SU-DHL-6 (cell line): Measurements from ENCODE around the gene FDX1.

Experiments
- H2AFZ ChIP-seq: fragments of 200-600 bp; sonication (generic); 2 replicates; pipeline ENCODE4 v1.6.1; 2014; ENCODE audit warnings: low read depth, mild to moderate bottlenecking, moderate library complexity, mixed read lengths, antibody characterized with exemption, low read length; ENCODE audit not compliant: severe bottlenecking
- H3F3A ChIP-seq: fragments of 200-600 bp; shearing (Covaris generic); 2 replicates; pipeline ENCODE4 v1.6.0; 2016; ENCODE audit warnings: antibody characterized with exemption, mild to moderate bottlenecking; ENCODE audit not compliant: insufficient read depth
- H3K27ac ChIP-seq: fragments of 200-600 bp; sonication (generic); 2 replicates; pipeline ENCODE4 v1.5.1; 2016; ENCODE audit warnings: low read depth, mild to moderate bottlenecking, low read length, moderate library complexity, mixed read lengths
- H3K27me3 ChIP-seq: fragments of 200-600 bp; sonication (generic), shearing (Covaris generic); 2 replicates; pipeline ENCODE4 v1.6.0; 2014; ENCODE audit warnings: mild to moderate bottlenecking, low read length
- H3K36me3 ChIP-seq: fragments of 200-600 bp; sonication (generic); 2 replicates; pipeline ENCODE4 v1.6.1; 2014; ENCODE audit warnings: mild to moderate bottlenecking, low read length, mixed read lengths
- H3K4me2 ChIP-seq: fragments of 300-600, 200-600 bp; shearing (Covaris generic), sonication (generic); 2 replicates; pipeline ENCODE4 v1.6.0; 2014; ENCODE audit warnings: low read length, low read depth, mild to moderate bottlenecking; ENCODE audit not compliant: poor library complexity, severe bottlenecking
- H3K4me3 ChIP-seq: fragments of 200-600 bp; sonication (generic); 2 replicates; pipeline ENCODE4 v1.5.1; 2014; ENCODE audit warnings: antibody characterized with exemption, low read length, mild to moderate bottlenecking, mixed read lengths; ENCODE audit not compliant: insufficient read depth, poor library complexity, severe bottlenecking
- H3K79me2 ChIP-seq: fragments of 200-600 bp; sonication (generic); 2 replicates; pipeline ENCODE4 v1.6.1; 2014; ENCODE audit warnings: mild to moderate bottlenecking, low read length, moderate library complexity; ENCODE audit not compliant: insufficient read depth
- H3K9ac ChIP-seq: fragments of 200-600 bp; sonication (generic); 2 replicates; pipeline ENCODE4 v1.7.0; 2014; ENCODE audit warnings: mild to moderate bottlenecking, low read length
- H3K9me2 ChIP-seq: fragments of 200-600 bp; sonication (generic); replicated peaks from 2 replicates; pipeline ENCODE4 v1.6.1; 2014; ENCODE audit warnings: low read length; ENCODE audit not compliant: insufficient read depth
- H3K9me3 ChIP-seq: fragments of 200-600 bp; sonication (generic); 2 replicates; pipeline ENCODE4 v1.6.1; 2014; ENCODE audit warnings: low read length, mixed read lengths; ENCODE audit not compliant: insufficient read depth
- H4K20me1 ChIP-seq: fragments of 200-600 bp; sonication (generic); 2 replicates; pipeline ENCODE4 v1.6.1; 2014; ENCODE audit warnings: low read depth, mild to moderate bottlenecking, antibody characterized with exemption, low read length, moderate library complexity, mixed read lengths
- CTCF ChIP-seq: fragments of 200-600 bp; sonication (generic); IDR thresholded peaks from one replicate; pipeline ENCODE4 v1.5.1; 2017; ENCODE audit warnings: antibody characterized with exemption, mild to moderate bottlenecking, low read length, moderate library complexity; ENCODE audit not compliant: insufficient read depth, poor library complexity, severe bottlenecking
- EZH2phosphoT487 ChIP-seq: fragments of 200-600 bp; sonication (generic), shearing (Covaris generic); conservative IDR thresholded peaks from 2 replicates; pipeline ENCODE4 v1.6.1; 2018; ENCODE audit warnings: mild to moderate bottlenecking, antibody characterized with exemption, low read length, moderate library complexity, mixed read lengths

The FDX1 gene

GRCh38 chr11:110501428-110501827, 71.7 kb downstream of the FDX1 start:
- H3F3A ChIP-seq, result no peaks in the 10 kb centered on the region
- no peak overlapping the region for H3K9ac ChIP-seq
- H3K27ac ChIP-seq, result no peak overlapping the region
- H3K36me3 ChIP-seq, result no peaks in the 10 kb centered on the region
- no peaks in the 10 kb centered on the region for H3K27me3 ChIP-seq
- TF ChIP-seq EZH2phosphoT487, result no peak
- TF ChIP-seq CTCF, result no peak
- H3K9me3 ChIP-seq, result no peaks in the 10 kb centered on the region
- H3K79me2 ChIP-seq, result no peaks in the 10 kb centered on the region
- H4K20me1 ChIP-seq, result no peaks in the 10 kb centered on the region
- H3K4me3 ChIP-seq, result no peak overlapping the region
- H3K4me2 ChIP-seq, result no peak overlapping the region
- H2AFZ ChIP-seq, result no peak overlapping the region
- no peaks in the 10 kb centered on the region for H3K9me2 ChIP-seq

DNA sequence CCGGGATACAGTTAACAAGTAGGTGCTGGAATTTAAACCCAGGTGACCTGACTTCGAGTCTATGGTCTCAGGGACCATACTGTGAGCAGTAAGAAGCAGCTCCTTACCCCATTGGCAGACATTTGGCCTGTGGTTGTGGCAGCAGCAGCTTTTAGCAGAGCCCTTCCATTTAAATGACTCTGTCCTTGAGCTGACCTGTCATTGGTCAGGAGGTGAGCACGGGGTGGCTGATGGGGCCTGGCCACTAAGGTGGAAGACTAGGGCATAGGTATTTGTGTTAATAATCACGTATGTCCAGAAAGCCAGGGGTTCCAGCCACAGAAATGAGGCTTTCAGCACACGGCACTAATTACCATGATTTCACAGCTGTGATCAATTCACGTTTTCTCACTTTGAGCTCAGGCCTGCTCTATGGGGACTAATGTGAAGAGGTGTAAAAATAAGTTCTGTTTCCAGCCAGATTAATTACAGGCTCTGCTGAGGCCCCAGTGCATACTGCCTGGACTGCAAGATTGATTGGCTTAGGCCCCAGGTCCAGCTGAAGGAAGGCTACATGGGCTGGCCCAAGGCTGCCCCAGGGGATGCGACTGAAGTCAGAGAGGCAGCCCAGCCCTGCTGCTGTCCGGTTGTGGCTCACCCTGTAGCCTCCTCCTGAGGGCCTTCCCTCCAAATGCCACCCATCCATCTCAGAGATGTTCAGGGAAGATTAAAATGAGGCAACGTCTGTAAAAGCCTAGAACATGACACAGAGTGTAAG, 76.0 kb downstream of the FDX1 start:
- Histone ChIP-seq H3K9me2 (no peaks in the 10 kb centered on the region), H3K36me3 (no peaks in the 10 kb centered on the region), H4K20me1 (no peaks in the 10 kb centered on the region), H3K9me3 (no peaks in the 10 kb centered on the region), H3K4me2 (no peak overlapping the region), H3K79me2 (no peaks in the 10 kb centered on the region), H3K9ac (no peak overlapping the region), H3F3A (no peaks in the 10 kb centered on the region), H3K27me3 (no peaks in the 10 kb centered on the region), H3K4me3 (no peak overlapping the region), H3K27ac (no peak overlapping the region), H2AFZ (no peak overlapping the region)
- TF ChIP-seq EZH2phosphoT487, result no peak
- TF ChIP-seq CTCF, result no peak

- Histone ChIP-seq H3F3A (no peaks in the 10 kb centered on the region), H3K4me2 (no peak overlapping the region), H2AFZ (no peak overlapping the region), H3K9me2 (no peaks in the 10 kb centered on the region), H3K9ac (no peak overlapping the region), H3K27ac (no peak overlapping the region), H3K27me3 (no peaks in the 10 kb centered on the region), H3K4me3 (no peak overlapping the region), H3K36me3 (no peaks in the 10 kb centered on the region), H3K9me3 (no peaks in the 10 kb centered on the region), H3K79me2 (no peaks in the 10 kb centered on the region), H4K20me1 (no peaks in the 10 kb centered on the region)
- TF ChIP-seq CTCF (no peak), EZH2phosphoT487 (no peak)
Observed at GRCh38 chr11:110507328-110507727, 77.6 kb downstream of the FDX1 start.
